Measurements from ENCODE around the gene CAMK2B.

Gene CAMK2B

GRCh38 chr7:44324204-44324480, 1.3 kb downstream of the CAMK2B start:
- no peak for TF ChIP-seq POLR2A (IDR thresholded peaks at IDR 0.05; ENCODE audit: low read depth, low read length)
- FAIRE-seq (no peak), DNase-seq (ENCODE audit: insufficient read length, low spot score) (no peak)

GRCh38 chr7:44323381-44324203, 1.8 kb downstream of the CAMK2B start:
- FAIRE-seq = no peak
- TF ChIP-seq POLR2A (IDR thresholded peaks at IDR 0.05; ENCODE audit: low read depth, low read length) = no peak
- DNase-seq (ENCODE audit: insufficient read length, low spot score) = no peak

GRCh38 chr7:44322631-44323363, 2.6 kb downstream of the CAMK2B start:
- DNase-seq (ENCODE audit: insufficient read length, low spot score) (no peak), FAIRE-seq (no peak)

GRCh38 chr7:44321796-44322195, 3.6 kb downstream of the CAMK2B start:
- DNase-seq (ENCODE audit: insufficient read length, low spot score) = no peak
- FAIRE-seq = no peak
- no peak for TF ChIP-seq POLR2A (IDR thresholded peaks at IDR 0.05; ENCODE audit: low read depth, low read length)

More at GRCh38 chr7:44322631-44323363, 2.6 kb downstream of the CAMK2B start:
- TF ChIP-seq POLR2A (IDR thresholded peaks at IDR 0.05; ENCODE audit: low read depth, low read length) = no peak

GRCh38 chr7:44320794-44321371, 4.5 kb downstream of the CAMK2B start:
- DNase-seq (ENCODE audit: insufficient read length, low spot score) (no peak), FAIRE-seq (no peak)
- TF ChIP-seq POLR2A (IDR thresholded peaks at IDR 0.05; ENCODE audit: low read depth, low read length) = no peak

- no peak for FAIRE-seq
- no peak for TF ChIP-seq POLR2A (IDR thresholded peaks at IDR 0.05; ENCODE audit: low read depth, low read length)
- no peak for DNase-seq (ENCODE audit: insufficient read length, low spot score)
Measured at GRCh38 chr7:44320141-44320540, 5.3 kb downstream of the CAMK2B start.

GRCh38 chr7:44318332-44318731, 7.1 kb downstream of the CAMK2B start:
- TF ChIP-seq POLR2A (IDR thresholded peaks at IDR 0.05; ENCODE audit: low read depth, low read length) = no peak
- DNase-seq (ENCODE audit: insufficient read length, low spot score) = no peak
- FAIRE-seq = no peak

GRCh38 chr7:44315301-44315903, 10.0 kb downstream of the CAMK2B start:
- FAIRE-seq (no peak), DNase-seq (ENCODE audit: insufficient read length, low spot score) (no peak)
- TF ChIP-seq POLR2A (IDR thresholded peaks at IDR 0.05; ENCODE audit: low read depth, low read length) = no peak

- FAIRE-seq (no peak), DNase-seq (ENCODE audit: insufficient read length, low spot score) (no peak)
- TF ChIP-seq POLR2A (IDR thresholded peaks at IDR 0.05; ENCODE audit: low read depth, low read length) = no peak
Measured at GRCh38 chr7:44313621-44314031, 11.8 kb downstream of the CAMK2B start.

GRCh38 chr7:44313016-44313415, 12.4 kb downstream of the CAMK2B start:
- no peak for TF ChIP-seq POLR2A (IDR thresholded peaks at IDR 0.05; ENCODE audit: low read depth, low read length)
- FAIRE-seq = no peak
- no peak for DNase-seq (ENCODE audit: insufficient read length, low spot score)

GRCh38 chr7:44311561-44312495, 13.6 kb downstream of the CAMK2B start:
- DNase-seq (ENCODE audit: insufficient read length, low spot score) = no peak
- no peak for FAIRE-seq
- no peak for TF ChIP-seq POLR2A (IDR thresholded peaks at IDR 0.05; ENCODE audit: low read depth, low read length)

GRCh38 chr7:44310221-44310848, 15.1 kb downstream of the CAMK2B start:
- no peak for FAIRE-seq
- TF ChIP-seq POLR2A (IDR thresholded peaks at IDR 0.05; ENCODE audit: low read depth, low read length) = no peak
- DNase-seq (ENCODE audit: insufficient read length, low spot score) = no peak

Measured in H54 (cell line).